HG02973 (cell line): ENCODE data around the gene GLIPR1L2.

Experiments used
- ATAC-seq: cut with Tn5 transposase; IDR thresholded peaks from one replicate; pipeline ENCODE4 v1.9.1; 2021; ENCODE audit warnings: moderate library complexity; ENCODE audit not compliant: unreplicated experiment

Gene GLIPR1L2

DNA sequence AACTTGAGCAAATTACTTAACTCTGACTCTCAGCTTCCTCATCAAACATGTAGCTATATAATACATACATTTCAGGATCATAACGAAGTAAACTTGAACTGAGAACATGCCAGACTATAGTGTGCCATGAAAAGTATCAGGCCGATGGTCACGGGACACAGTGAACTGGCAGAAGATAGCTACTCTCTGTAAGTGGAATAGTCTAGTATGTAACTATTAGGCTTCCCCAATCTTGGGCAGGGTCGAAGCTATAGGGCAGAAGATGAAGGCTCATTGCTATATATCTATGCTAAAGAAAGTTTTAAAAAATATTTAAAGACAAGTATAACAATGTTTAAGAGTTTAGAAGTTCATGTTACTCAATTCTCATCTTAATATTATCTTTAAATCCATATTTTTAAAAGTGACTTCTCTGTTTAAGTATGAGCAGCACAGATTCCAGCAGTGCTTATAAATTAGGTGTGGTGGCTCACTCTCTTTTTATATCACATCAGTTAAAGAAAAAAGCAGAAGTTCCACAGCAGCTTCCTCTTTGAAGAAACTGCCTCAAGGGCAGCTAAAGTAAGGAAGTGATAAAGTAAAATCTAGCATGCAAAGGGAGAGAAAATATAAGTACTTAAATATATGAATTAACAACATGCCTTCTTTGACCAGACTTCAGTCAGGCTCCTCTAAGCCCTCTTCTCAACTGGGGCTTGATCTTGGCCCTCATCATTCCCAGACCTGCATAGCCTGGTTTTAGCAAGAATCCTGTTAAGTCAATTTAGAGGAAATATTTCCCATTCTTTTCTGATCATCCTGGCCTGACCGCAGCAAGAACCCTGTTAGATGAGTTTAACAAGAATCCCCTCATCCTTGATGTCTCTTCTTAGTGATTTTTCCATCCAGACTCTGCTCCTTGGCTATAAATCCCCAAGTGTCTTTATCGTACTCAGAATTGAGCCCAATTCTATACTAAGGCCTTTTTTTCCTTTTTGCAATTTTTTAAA, 81.3 kb downstream of the GLIPR1L2 start:
- ATAC-seq, result no peak

DNA sequence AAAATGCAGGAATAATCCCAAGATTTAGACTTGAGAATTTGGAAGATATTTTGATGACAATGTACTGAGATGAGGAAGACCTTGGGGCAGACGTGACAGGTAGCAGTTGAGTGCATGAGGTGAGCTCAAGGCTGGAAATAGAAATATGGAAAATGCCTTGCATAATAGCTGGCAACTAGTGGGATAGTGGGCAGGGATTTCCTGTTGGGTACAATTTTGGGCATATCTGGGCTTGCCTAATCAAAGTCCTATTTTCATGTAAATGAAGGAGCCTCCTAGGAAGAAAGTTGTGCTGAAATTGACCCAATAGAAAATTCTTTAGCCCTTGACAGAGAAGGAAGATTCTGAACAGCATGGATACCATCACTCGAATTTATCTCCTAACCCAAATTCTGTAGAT, 83.2 kb downstream of the GLIPR1L2 start:
- ATAC-seq, result no peak

GRCh38 chr12:75476071-75476470, 85.2 kb downstream of the GLIPR1L2 start:
- ATAC-seq, result no peak

DNA sequence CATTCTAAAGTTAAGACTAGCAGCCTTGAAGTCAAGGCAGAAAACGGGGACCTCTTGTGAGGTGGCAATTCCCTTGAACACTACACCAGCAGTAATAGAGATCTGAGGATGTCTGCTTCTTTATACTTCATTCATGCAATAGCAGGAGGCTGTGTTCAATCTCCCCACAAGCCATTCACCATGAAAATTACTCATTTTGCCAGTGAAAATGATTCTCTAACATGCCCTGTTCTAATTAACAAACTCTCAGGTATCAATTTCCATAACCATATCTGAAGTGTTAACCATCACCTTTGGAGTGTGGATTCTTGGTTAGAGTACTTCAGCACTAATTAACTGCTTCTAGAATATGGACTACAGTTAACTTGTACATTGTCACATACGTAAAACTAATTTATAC, 86.2 kb downstream of the GLIPR1L2 start:
- no peak for ATAC-seq

- no peak for ATAC-seq
These were observed 87.4 kb downstream of the GLIPR1L2 start for GRCh38 chr12:75478116-75478794.

DNA sequence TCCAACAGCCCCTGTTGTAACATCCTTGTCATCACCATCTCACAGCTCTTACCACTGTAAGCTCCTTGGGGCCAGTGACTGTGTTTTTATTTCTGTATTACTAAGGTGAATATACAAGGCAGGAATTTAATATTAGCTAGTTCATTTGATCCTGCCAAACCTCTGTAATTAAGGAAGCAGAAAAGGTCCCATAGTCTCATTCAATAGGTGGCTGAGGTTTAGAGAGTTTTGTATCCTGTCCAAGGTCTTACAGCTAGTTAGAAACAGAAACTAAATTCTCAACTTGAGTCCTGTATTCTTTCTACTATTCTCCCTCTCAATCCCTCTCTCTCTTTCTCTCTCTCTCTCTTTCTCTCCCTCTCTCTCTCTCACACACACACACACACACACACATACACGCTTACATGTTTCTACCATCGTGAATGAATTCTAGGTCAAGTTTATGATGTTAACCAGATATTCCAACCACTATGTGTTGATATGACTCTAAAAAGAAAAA, 89.1 kb downstream of the GLIPR1L2 start:
- ATAC-seq, result peak; percentile 31

- peak; percentile 91 for ATAC-seq
These were observed 89.6 kb downstream of the GLIPR1L2 start, which contains the start of gene GLIPR1 for GRCh38 chr12:75480469-75480949. Gene GLIPR1, plus strand, starts transcription at chr12:75480755. Its CDS starts 126 bp downstream, at chr12:75480881.

- peak; percentile 15 for ATAC-seq
These were observed 90.3 kb downstream of the GLIPR1L2 start for GRCh38 chr12:75481013-75481705.

- peak; percentile 25 for ATAC-seq
These were observed 90.9 kb downstream of the GLIPR1L2 start for GRCh38 chr12:75481774-75482173.
